Skeletal muscle cell (primary cell): ENCODE measurements around the gene PTPN11.
A peak's percentile ranks its signal among the peaks of the same experiment; 100 is the strongest.
"Not testable (repeated sequence)": the region's sequence is repeated elsewhere in the genome, so short reads cannot be mapped to it uniquely, and the experiment has no call there.

Experiments used
- DNase-seq: peaks from one replicate; pipeline ENCODE4 v3.0.0-alpha.2; 2010; ENCODE audit warnings: low read depth
- H3K4me3 ChIP-seq: 2 replicates; pipeline ENCODE4 v1.5.1; 2011; ENCODE audit warnings: low read depth, mild to moderate bottlenecking, control low read depth, low read length, moderate library complexity

PTPN11 gene

DNA sequence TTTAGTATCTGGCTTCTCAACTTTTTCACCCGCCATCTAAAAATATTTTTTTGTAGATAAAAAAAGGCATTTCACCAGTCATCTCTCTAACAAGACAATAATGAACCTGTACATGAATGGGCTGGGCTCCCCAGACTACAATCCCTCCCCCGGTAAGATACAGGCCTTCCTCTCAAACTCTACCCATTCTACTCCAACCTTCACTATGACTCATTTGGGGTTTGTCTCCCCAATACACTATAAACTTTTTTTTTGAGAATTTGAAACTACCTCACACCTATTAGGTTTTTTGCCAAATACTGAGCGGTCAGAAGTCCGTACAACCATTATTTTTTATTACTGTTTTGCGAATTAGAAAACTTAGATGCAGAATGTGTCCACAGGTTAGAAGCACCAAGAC lies 10.1 kb upstream of the PTPN11 start:
- H3K4me3 ChIP-seq, result peak overlapping the region; percentile 79
- DNase-seq, result no peak

GRCh38 chr12:112409064-112409905 lies 9.5 kb upstream of the PTPN11 start, which contains the start of gene RPL6:
TSS of gene RPL6 (minus strand) at chr12:112409605. CDS start at chr12:112408656, 949 bp downstream.
- peak; percentile 73 for DNase-seq
- H3K4me3 ChIP-seq, result peak within 1 kb of the TSS; percentile 79

DNA sequence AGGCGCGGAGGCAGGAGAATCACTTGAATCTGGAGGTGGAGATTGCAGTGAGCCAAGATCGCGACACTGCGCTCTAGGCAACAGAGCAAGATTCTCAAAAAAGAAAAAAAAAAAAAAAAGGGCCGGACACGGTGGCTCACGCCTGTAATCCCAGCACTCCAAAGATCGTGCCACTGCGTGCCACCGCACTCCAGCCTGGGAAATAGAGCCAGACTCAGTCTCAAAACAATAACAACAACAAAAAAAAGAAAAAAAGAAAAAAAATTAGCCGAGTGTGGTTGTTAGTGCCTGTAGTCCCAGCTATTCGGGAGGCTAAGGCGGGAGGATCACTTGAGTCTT lies 8.9 kb upstream of the PTPN11 start:
- no peak for DNase-seq
- no peak overlapping the region for H3K4me3 ChIP-seq

GRCh38 chr12:112413855-112414625 lies 4.7 kb upstream of the PTPN11 start:
- no peak overlapping the region for H3K4me3 ChIP-seq
- no peak for DNase-seq

- not testable (repeated sequence) for DNase-seq, H3K4me3 ChIP-seq
These were observed 3.3 kb upstream of the PTPN11 start for GRCh38 chr12:112415457-112415856.

GRCh38 chr12:112418273-112418607 lies 507 bp upstream of the PTPN11 start:
- H3K4me3 ChIP-seq, result peak overlapping the region; percentile 76
- DNase-seq, result no peak

GRCh38 chr12:112419297-112420133 lies 768 bp downstream of the PTPN11 start:
- H3K4me3 ChIP-seq, result peak overlapping the region; percentile 76
- peak; percentile 33 for DNase-seq

DNA sequence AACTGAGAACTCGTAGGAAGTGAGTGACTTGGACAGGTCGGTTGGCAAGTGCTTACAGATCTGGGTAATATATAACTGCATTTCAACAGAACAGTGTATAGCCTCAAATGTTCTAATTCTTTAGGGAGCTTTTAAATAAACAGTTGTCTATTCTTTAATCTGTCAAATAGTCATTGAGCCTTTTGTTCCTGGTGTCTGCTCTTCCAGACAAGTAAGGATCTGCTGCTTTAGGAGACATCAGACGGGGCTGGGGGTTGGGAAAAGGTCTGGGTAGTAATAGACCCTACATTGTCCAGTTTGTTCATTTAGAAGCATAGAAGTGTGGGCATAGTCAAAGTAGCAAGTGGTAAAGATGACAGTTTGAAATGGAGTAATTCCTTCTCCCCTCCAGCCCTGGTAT lies 2.0 kb downstream of the PTPN11 start:
- no peak for DNase-seq
- no peak overlapping the region for H3K4me3 ChIP-seq

GRCh38 chr12:112421363-112421762 lies 2.6 kb downstream of the PTPN11 start:
- no peak for DNase-seq
- no peak overlapping the region for H3K4me3 ChIP-seq

DNA sequence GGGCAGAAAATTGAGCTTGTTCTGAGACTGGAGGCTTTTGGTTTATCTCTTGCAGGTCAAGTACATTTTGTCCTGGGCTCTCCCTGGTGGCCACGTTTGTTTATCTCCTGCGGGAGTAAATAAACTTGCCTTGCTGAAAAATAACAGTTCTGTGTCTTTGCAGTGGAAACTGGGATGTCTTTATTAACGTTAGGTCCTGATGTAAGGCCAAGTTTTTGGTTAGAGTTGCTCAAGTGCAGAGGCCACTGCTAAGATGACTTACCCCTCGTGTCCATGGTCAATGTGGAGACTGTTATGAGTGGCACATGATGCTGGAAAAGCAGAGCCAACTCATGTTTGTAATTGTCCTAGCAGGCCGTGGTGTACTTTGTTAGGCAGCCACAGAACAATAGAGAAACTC lies 3.8 kb downstream of the PTPN11 start:
- DNase-seq, result no peak

GRCh38 chr12:112424126-112424525 lies 5.4 kb downstream of the PTPN11 start:
- no peak for DNase-seq
- H3K4me3 ChIP-seq, result no peak overlapping the region

More for the DNA sequence above, 3.8 kb downstream of the PTPN11 start:
- no peak overlapping the region for H3K4me3 ChIP-seq

DNA sequence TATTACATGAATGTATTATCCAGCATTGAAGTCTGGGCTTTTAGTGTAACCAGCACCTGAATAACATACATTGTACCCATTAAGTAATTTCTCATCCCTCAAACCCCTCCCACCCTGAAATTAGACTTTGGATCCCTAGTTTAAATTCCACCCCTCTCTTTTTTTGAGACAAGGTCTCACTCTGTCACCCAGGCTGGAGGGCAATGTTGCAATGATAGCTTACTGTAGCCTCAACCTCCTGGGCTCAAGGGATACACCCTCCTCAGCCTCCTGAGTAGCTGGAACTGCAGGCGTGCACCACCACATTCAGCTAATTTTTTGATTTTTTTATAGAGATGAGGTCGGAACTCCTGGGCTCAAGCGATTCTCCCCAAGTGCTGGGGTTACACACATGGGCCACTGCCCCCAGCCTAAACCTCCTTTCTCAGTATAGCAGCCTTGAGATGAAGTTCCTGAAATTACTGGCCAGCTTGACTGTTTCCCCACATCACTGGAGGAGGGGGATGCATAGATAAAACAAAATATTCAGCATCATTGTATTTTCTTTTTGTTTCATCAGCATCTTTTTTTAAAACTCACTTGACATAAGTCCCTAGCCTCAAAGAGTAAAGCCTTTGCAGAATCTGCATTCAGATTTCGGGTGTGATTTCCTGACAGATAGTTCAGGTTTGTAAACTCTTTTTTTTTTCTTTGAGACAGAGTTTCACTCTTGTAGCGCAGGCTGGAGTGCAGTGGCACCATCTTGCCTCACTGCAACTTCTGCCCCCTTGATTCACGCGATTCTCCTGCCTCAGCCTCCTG lies 7.0 kb downstream of the PTPN11 start:
- no peak overlapping the region for H3K4me3 ChIP-seq
- DNase-seq, result no peak

GRCh38 chr12:112427760-112428159 lies 9.0 kb downstream of the PTPN11 start:
- H3K4me3 ChIP-seq, result no peak overlapping the region
- no peak for DNase-seq

DNA sequence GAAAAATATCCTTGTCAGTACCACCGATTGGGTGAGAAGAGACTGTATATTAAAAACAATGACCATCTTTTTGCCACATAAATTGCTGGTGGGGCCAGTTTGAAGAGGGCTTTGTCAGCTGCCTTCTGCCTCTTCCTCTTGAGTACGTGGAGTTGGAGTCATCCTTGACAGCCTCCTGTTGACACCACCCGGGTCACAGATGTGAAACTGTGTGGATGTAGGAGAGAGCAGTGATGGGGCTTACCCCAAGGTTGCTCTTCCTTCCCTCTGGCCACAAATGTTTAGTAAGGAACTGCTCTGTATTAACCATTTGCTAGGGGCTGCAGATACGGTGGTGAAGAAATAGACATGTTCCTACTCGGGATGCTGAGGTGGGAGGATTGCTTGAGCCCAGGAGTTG lies 12.2 kb downstream of the PTPN11 start:
- DNase-seq, result no peak
- no peak overlapping the region for H3K4me3 ChIP-seq

DNA sequence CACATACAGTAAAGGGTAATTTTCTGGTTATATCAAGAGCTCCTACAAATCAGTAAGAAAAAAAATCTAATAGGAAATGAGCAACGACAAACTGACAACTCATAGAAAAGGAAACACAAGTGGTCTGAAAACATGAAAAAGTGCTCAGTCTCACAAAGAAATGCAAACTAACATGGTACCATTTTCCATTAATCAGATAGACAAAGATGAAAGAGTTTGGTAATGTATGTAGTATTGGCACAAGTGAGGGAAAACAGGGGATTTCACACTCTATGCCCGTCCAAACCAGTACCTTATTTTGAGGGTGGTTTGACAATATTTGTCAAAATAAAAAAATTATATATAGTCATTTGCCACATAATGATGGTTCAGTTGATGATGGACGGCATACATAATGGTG lies 13.2 kb downstream of the PTPN11 start:
- no peak for DNase-seq
- H3K4me3 ChIP-seq, result no peak overlapping the region

DNA sequence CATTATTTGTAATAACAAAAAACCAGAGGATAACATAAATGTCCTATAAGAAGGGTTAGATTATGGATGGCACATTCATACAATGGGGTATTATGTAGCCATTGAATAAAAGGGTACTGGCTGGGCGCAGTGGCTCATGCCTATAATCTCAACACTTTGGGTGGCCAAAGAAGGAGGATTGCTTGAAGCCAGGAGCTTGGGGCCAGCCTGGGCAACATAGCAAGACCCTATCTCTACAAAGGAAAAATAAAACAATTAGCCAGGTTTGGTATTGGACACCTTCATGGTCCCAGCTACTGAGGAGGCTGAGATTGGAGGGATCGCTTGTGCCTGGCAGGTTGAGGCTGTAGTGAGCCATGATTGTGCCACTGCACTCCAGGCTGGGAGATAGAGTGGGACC lies 14.8 kb downstream of the PTPN11 start:
- no peak for DNase-seq
- no peak overlapping the region for H3K4me3 ChIP-seq

DNA sequence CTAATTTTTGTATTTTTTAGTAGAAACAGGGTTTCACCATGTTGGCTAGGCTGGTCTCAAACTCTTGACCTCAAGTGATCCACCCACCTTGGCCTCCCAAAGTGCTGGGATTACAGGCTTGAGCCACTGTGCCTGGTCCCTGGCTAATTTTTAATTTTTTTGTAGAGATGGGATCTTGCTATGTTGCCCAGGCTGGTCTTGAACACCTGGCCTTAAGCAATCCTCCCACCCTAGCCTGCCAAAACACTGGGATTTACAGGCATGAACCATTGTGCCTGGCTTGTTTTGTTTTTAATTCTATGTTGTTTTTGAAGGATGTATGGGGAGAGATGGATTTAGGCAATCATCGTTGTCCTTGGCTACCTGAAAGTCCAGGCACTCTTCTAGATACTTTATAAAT lies 19.9 kb downstream of the PTPN11 start:
- H3K4me3 ChIP-seq, DNase-seq: not testable (repeated sequence)

DNA sequence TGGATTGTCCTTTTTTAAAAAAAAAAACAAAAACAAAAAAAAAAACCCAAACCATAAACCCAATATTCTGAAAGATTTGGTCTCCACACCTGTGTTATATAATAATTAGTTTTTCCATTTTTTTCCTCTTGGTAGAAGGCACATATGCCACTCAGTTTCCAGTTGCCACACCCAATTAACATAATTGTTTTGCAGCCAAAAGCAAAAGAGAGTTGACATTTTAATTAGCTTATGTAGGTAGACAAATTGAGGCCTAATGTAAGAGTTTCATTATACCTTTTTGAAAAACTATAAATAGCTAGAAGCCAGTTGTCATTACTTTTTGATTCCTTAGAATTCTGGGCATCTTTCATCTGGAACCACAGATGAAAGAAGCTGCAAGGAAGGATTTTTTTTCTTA lies 21.0 kb downstream of the PTPN11 start:
- H3K4me3 ChIP-seq, result no peak overlapping the region
- no peak for DNase-seq

DNA sequence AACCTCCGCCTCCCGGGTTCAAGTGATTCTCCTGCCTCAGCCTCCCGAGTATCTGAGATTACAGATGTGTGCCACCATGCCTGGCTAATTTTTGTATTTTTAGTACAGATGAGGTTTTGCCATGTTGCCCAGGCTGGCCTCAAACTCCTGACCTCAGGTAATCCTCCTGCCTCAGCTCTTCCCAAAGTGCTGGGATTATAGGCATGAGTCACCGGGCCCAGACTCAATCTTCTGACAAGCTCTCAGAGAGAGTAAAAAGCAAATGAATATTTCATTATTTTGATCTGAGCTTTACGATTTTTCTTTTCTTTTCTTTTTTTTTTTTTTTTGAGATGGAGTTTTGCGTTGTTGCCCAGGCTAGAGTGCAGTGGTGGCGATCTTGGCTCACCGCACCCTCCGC lies 21.9 kb downstream of the PTPN11 start:
- DNase-seq, H3K4me3 ChIP-seq: not testable (repeated sequence)
